Measurements from ENCODE around the gene KRTAP5-9. TPM values are rescaled to one million over a fixed set of nuclear protein-coding genes. Genes with fewer than 3 reads are reported as not detected.

The KRTAP5-9 gene
- total RNA-seq, 1 experiment from 2014 or later: not detected

DNA sequence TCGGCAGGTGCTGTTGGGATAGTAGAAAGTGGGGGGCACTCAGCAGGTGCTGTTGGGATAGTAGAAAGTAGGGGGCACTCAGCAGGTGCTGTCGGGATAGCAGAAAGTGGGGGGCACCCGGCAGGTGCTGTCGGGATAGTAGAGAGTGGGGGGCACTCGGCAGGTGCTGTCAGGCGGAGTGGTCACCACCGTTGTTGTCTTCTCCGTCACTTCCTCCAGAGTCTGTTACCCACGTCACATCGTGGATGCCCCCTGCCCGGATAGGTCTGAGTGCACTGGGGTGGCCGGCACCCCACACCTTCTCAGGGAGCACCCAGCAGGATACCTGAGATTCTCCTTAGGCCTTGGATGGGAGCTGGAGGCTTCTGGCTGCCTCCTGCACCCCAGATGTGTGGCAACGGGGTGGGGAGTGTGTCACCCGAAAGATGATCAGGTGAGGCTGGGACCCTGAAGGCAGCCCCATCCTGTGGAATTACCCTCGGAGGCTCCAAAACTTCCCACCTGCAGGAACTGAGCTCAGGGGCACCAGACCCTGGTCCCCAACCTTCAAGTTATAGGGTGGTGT, 45.3 kb upstream of the KRTAP5-9 start:
- H3K9me2 ChIP-seq (replicated peaks; ENCODE audit: low read length): no peaks in the 10 kb centered on the region
- BruUV-seq (replicated peaks): no TSS peak
- CTCF ChIA-PET: no interaction called here

GRCh38 chr11:71504531-71504930, 43.7 kb upstream of the KRTAP5-9 start:
- intact Hi-C loops (cut with micrococcal nuclease): no loop called here
- H3K27ac ChIP-seq (ENCODE audit: low read length): no peak overlapping the region
- BruUV-seq (replicated peaks): no TSS peak
- ATAC-seq (no peak), DNase-seq (no peak)
- no peaks in the 10 kb centered on the region for H3K9me2 ChIP-seq (replicated peaks; ENCODE audit: low read length)
- H3K4me2 ChIP-seq (ENCODE audit: low read length): no peak overlapping the region
- no peak overlapping the region for H2AFZ ChIP-seq (ENCODE audit: low read length)
- no peaks in the 10 kb centered on the region for H3F3A ChIP-seq (ENCODE audit: low read length, unreplicated experiment)
- H3K36me3 ChIP-seq (ENCODE audit: low read depth, low read length): peaks cover 6% of the 10 kb centered on the region
- no peak overlapping the region for H3K9ac ChIP-seq (ENCODE audit: low read length)
- H3K27me3 ChIP-seq (ENCODE audit: low read length): no peaks in the 10 kb centered on the region
- H3K4me3 ChIP-seq (ENCODE audit: low read length): no peak overlapping the region
- H3K4me1 ChIP-seq (ENCODE audit: insufficient read depth, low read length): peaks cover 12% of the 10 kb centered on the region; the same call in 1 of the 2 replicates
- POLR2A ChIA-PET (ENCODE audit: unreplicated experiment): no interaction called here
- CTCF ChIA-PET: no interaction called here
- TF ChIP-seq EZH2phosphoT487 (IDR thresholded peaks at IDR 0.05; ENCODE audit: borderline replicate concordance, low read length) (no peak), EZH2 (IDR thresholded peaks at IDR 0.05; ENCODE audit: low read length, unreplicated experiment) (no peak)
- TF ChIP-seq, protein P1, sequence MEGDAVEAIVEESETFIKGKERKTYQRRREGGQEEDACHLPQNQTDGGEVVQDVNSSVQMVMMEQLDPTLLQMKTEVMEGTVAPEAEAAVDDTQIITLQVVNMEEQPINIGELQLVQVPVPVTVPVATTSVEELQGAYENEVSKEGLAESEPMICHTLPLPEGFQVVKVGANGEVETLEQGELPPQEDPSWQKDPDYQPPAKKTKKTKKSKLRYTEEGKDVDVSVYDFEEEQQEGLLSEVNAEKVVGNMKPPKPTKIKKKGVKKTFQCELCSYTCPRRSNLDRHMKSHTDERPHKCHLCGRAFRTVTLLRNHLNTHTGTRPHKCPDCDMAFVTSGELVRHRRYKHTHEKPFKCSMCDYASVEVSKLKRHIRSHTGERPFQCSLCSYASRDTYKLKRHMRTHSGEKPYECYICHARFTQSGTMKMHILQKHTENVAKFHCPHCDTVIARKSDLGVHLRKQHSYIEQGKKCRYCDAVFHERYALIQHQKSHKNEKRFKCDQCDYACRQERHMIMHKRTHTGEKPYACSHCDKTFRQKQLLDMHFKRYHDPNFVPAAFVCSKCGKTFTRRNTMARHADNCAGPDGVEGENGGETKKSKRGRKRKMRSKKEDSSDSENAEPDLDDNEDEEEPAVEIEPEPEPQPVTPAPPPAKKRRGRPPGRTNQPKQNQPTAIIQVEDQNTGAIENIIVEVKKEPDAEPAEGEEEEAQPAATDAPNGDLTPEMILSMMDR (conservative IDR thresholded peaks at IDR 0.05; ENCODE audit: low read depth, low read length): no peak
- no peaks in the 10 kb centered on the region for H3K9me3 ChIP-seq (ENCODE audit: low read length)
- no peaks in the 10 kb centered on the region for H3K79me2 ChIP-seq (ENCODE audit: low read length)
- H4K20me1 ChIP-seq (ENCODE audit: low read length): no peaks in the 10 kb centered on the region

More for the DNA sequence above, 45.3 kb upstream of the KRTAP5-9 start:
- Histone ChIP-seq H3F3A (ENCODE audit: low read length, unreplicated experiment) (no peaks in the 10 kb centered on the region), H3K36me3 (ENCODE audit: low read depth, low read length) (peaks cover 19% of the 10 kb centered on the region), H3K4me2 (ENCODE audit: low read length) (no peak overlapping the region), H3K9me3 (ENCODE audit: low read length) (no peaks in the 10 kb centered on the region), H3K4me3 (ENCODE audit: low read length) (no peak overlapping the region), H2AFZ (ENCODE audit: low read length) (no peak overlapping the region), H3K27me3 (ENCODE audit: low read length) (no peaks in the 10 kb centered on the region), H3K4me1 (ENCODE audit: insufficient read depth, low read length) (peaks cover 16% of the 10 kb centered on the region; the same call in 1 of the 2 replicates), H4K20me1 (ENCODE audit: low read length) (no peaks in the 10 kb centered on the region), H3K79me2 (ENCODE audit: low read length) (no peaks in the 10 kb centered on the region), H3K27ac (ENCODE audit: low read length) (no peak overlapping the region), H3K9ac (ENCODE audit: low read length) (no peak overlapping the region)
- DNase-seq (no peak), ATAC-seq (no peak)
- POLR2A ChIA-PET (ENCODE audit: unreplicated experiment): no interaction called here
- TF ChIP-seq, protein P1 (conservative IDR thresholded peaks at IDR 0.05; ENCODE audit: low read depth, low read length): no peak
- TF ChIP-seq EZH2 (IDR thresholded peaks at IDR 0.05; ENCODE audit: low read length, unreplicated experiment) (no peak), EZH2phosphoT487 (IDR thresholded peaks at IDR 0.05; ENCODE audit: borderline replicate concordance, low read length) (no peak)
- intact Hi-C loops (cut with micrococcal nuclease): no loop called here

GRCh38 chr11:71505001-71505400, 43.2 kb upstream of the KRTAP5-9 start:
- BruUV-seq (replicated peaks): no TSS peak
- Histone ChIP-seq H3K4me3 (ENCODE audit: low read length) (no peak overlapping the region), H3K4me1 (ENCODE audit: insufficient read depth, low read length) (peaks cover 8% of the 10 kb centered on the region; the same call in 1 of the 2 replicates), H3F3A (ENCODE audit: low read length, unreplicated experiment) (no peaks in the 10 kb centered on the region), H3K36me3 (ENCODE audit: low read depth, low read length) (peaks cover 3% of the 10 kb centered on the region; the same call in 1 of the 2 replicates), H3K27me3 (ENCODE audit: low read length) (no peaks in the 10 kb centered on the region), H3K9me3 (ENCODE audit: low read length) (no peaks in the 10 kb centered on the region), H3K4me2 (ENCODE audit: low read length) (no peak overlapping the region), H3K79me2 (ENCODE audit: low read length) (no peaks in the 10 kb centered on the region), H4K20me1 (ENCODE audit: low read length) (no peaks in the 10 kb centered on the region), H3K9me2 (replicated peaks; ENCODE audit: low read length) (no peaks in the 10 kb centered on the region), H3K9ac (ENCODE audit: low read length) (no peak overlapping the region), H2AFZ (ENCODE audit: low read length) (no peak overlapping the region), H3K27ac (ENCODE audit: low read length) (no peak overlapping the region)
- intact Hi-C loops (cut with micrococcal nuclease): no loop called here
- POLR2A ChIA-PET (ENCODE audit: unreplicated experiment): no interaction called here
- ATAC-seq (no peak), DNase-seq (no peak)
- TF ChIP-seq EZH2 (IDR thresholded peaks at IDR 0.05; ENCODE audit: low read length, unreplicated experiment): no peak
- no peak for TF ChIP-seq EZH2phosphoT487 (IDR thresholded peaks at IDR 0.05; ENCODE audit: borderline replicate concordance, low read length)
- TF ChIP-seq, protein P1 (conservative IDR thresholded peaks at IDR 0.05; ENCODE audit: low read depth, low read length): no peak
- CTCF ChIA-PET: interaction anchor here (0.6 kb wide), 1 partner anchor 769 kb away, joined by 3 read pairs; no protein-coding TSS in a partner anchor
